Mammary epithelial cell (primary cell): Measurements from ENCODE around the gene ZDHHC5.

ENCODE experiments used
- EZH2 ChIP-seq: IDR thresholded peaks from 2 replicates; pipeline ENCODE4 v1.6.1; 2012; ENCODE audit warnings: low read length, inconsistent platforms, borderline replicate concordance
- TF ChIP-seq, protein P1 (sequence below), 2 donors: IDR thresholded peaks in 1 of 2; conservative IDR thresholded peaks in 1 of 2; 2 replicates each; pipeline ENCODE4 v1.5.1; 2011 to 2012; ENCODE audit warnings: inconsistent platforms in 2 of 2, low read length in 2 of 2, mild to moderate bottlenecking in 2 of 2, control low read depth in 1 of 2, low read depth in 1 of 2; ENCODE audit not compliant: insufficient read depth in 1 of 2; ENCODE audit errors: extremely low read depth in 1 of 2

DNA sequence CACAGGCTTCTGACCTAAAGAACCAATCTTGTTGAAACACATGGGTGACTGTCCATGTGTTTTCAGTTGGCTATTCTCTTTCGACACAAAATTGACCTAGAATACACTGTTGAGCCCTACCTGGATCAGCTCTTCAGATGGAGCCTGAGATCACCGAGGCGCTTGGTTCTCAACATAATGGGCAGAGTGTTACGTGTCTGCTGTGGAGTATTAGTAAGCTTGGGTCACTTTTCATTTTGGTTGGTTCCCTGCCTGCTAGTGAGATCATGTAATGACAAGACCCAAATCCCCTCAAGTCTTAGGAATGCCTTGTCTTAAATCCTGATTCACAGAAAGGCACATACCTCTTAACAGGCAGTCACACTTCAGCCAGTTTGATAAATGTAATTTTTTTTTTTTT, 35.4 kb downstream of the ZDHHC5 start:
- TF ChIP-seq, protein P1, sequence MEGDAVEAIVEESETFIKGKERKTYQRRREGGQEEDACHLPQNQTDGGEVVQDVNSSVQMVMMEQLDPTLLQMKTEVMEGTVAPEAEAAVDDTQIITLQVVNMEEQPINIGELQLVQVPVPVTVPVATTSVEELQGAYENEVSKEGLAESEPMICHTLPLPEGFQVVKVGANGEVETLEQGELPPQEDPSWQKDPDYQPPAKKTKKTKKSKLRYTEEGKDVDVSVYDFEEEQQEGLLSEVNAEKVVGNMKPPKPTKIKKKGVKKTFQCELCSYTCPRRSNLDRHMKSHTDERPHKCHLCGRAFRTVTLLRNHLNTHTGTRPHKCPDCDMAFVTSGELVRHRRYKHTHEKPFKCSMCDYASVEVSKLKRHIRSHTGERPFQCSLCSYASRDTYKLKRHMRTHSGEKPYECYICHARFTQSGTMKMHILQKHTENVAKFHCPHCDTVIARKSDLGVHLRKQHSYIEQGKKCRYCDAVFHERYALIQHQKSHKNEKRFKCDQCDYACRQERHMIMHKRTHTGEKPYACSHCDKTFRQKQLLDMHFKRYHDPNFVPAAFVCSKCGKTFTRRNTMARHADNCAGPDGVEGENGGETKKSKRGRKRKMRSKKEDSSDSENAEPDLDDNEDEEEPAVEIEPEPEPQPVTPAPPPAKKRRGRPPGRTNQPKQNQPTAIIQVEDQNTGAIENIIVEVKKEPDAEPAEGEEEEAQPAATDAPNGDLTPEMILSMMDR (conservative IDR thresholded peaks at IDR 0.05 in 1 of 2, IDR thresholded peaks at IDR 0.05 in 1 of 2; ENCODE audit: extremely low read depth in 1 of 2, insufficient read depth in 1 of 2, low read depth in 1 of 2, low read length in 2 of 2) = no peak
- no peak for TF ChIP-seq EZH2
